Keratinocyte (primary cell): Measurements from ENCODE around the gene BHLHE23. TPM values are rescaled to one million over a fixed set of nuclear protein-coding genes. Genes with fewer than 3 reads are reported as not detected.

ENCODE experiments used
- DNase-seq: peaks from one replicate; pipeline ENCODE4 v3.0.0-alpha.2; 2011; ENCODE audit warnings: low read depth, missing footprints, low spot score
- FAIRE-seq: peaks from 2 replicates; lab custom pipeline; 2011; peaks lifted over from hg19 to GRCh38; lab: Jason Lieb, UNC
- H2AFZ ChIP-seq: 2 replicates; pipeline ENCODE4 v1.6.0; 2012; ENCODE audit warnings: low read length, control low read depth, inconsistent platforms; ENCODE audit not compliant: control insufficient read depth
- H3K27ac ChIP-seq: 2 replicates; pipeline ENCODE4 v1.5.1; 2011; ENCODE audit warnings: low read length; ENCODE audit not compliant: control insufficient read depth, insufficient read depth
- H3K27me3 ChIP-seq: 3 replicates; pipeline ENCODE4 v1.6.0; 2011; ENCODE audit warnings: low read length; ENCODE audit not compliant: control insufficient read depth, insufficient read depth; ENCODE audit errors: extremely low read depth
- H3K36me3 ChIP-seq, 2 experiments: 2 replicates in 1 of 2; 3 replicates in 1 of 2; pipeline ENCODE4 v1.5.1; 2011; ENCODE audit warnings: low read length in 2 of 2, mild to moderate bottlenecking in 1 of 2; ENCODE audit not compliant: control insufficient read depth in 2 of 2, insufficient read depth in 2 of 2; ENCODE audit errors: extremely low read depth in 1 of 2
- H3K4me1 ChIP-seq: 3 replicates; pipeline ENCODE4 v1.5.1; 2011; ENCODE audit warnings: low read length; ENCODE audit not compliant: control insufficient read depth, insufficient read depth; ENCODE audit errors: extremely low read depth
- H3K4me2 ChIP-seq: 3 replicates; pipeline ENCODE4 v1.6.0; 2011; ENCODE audit warnings: low read depth, low read length; ENCODE audit not compliant: control insufficient read depth, insufficient read depth; ENCODE audit errors: extremely low read depth
- H3K4me3 ChIP-seq, 3 experiments: fragments of 200-600 bp in 1 of 3; sonication (generic) in 1 of 3; 2 replicates in 2 of 3; 3 replicates in 1 of 3; pipeline ENCODE4 v1.5.1; 2011 to 2016; ENCODE audit warnings: low read length in 3 of 3, mild to moderate bottlenecking in 3 of 3, control low read depth in 2 of 3, inconsistent platforms in 1 of 3, low read depth in 1 of 3, mixed read lengths in 1 of 3, mixed run types in 1 of 3, moderate library complexity in 1 of 3; ENCODE audit not compliant: control insufficient read depth in 2 of 3, insufficient read depth in 2 of 3; ENCODE audit errors: extremely low read depth in 1 of 3
- H3K79me2 ChIP-seq: 2 replicates; pipeline ENCODE4 v1.6.0; 2012; ENCODE audit warnings: low read length; ENCODE audit not compliant: control insufficient read depth, insufficient read depth
- H3K9ac ChIP-seq: 3 replicates; pipeline ENCODE4 v1.6.0; 2011; ENCODE audit warnings: low read length; ENCODE audit not compliant: control insufficient read depth, insufficient read depth; ENCODE audit errors: extremely low read depth
- H3K9me1 ChIP-seq: 3 replicates; pipeline ENCODE4 v1.6.0; 2011; ENCODE audit warnings: low read length; ENCODE audit not compliant: control insufficient read depth, insufficient read depth; ENCODE audit errors: extremely low read depth
- H3K9me3 ChIP-seq: 2 replicates; pipeline ENCODE4 v1.5.1; 2012; ENCODE audit warnings: low read depth, low read length; ENCODE audit not compliant: control insufficient read depth
- H4K20me1 ChIP-seq: 3 replicates; pipeline ENCODE4 v1.6.0; 2011; ENCODE audit warnings: low read length; ENCODE audit not compliant: control insufficient read depth, insufficient read depth; ENCODE audit errors: extremely low read depth
- EZH2 ChIP-seq: IDR thresholded peaks from one replicate; pipeline ENCODE4 v1.6.1; 2012; ENCODE audit warnings: inconsistent platforms, mild to moderate bottlenecking, low read length, moderate library complexity
- dilution Hi-C: fragments of 300-500 bp; cut with MboI; formaldehyde crosslinking; loops from one replicate; pipeline ENCODE4 v1.7.0; 2020; ENCODE audit warnings: low sequenced_read_pairs; ENCODE audit not compliant: extremely low pct_ligation_motif_present
- polyA plus RNA-seq, 5 experiments: library from polyadenylated mRNA; depleted of rRNA in 3 of 5; stranded (reverse) in 3 of 5; stranded (forward) in 1 of 5; unstranded in 1 of 5; fragments of >200 nt; gene quantifications; 1 replicate in 1 of 5; 2 replicates in 3 of 5; 3 replicates in 1 of 5; pipeline versions ENCODE4 v1.2.1 to v1.2.3, GENCODE V29; 2011 to 2012; ENCODE audit warnings: missing spikeins in 2 of 5, low read depth in 1 of 5, low replicate concordance in 1 of 5
- TF ChIP-seq, protein P1 (sequence below), 3 experiments: IDR thresholded peaks in 1 of 3; conservative IDR thresholded peaks in 1 of 3; optimal IDR thresholded peaks in 1 of 3; 2 replicates in 2 of 3; 3 replicates in 1 of 3; pipeline versions ENCODE3 to v1.5.1; 2011; ENCODE audit warnings: low read length in 3 of 3, mild to moderate bottlenecking in 3 of 3, moderate library complexity in 2 of 3, control low read depth in 1 of 3, inconsistent platforms in 1 of 3; ENCODE audit not compliant: insufficient read depth in 2 of 3; ENCODE audit errors: extremely low read depth in 1 of 3

BHLHE23 gene
- polyA plus RNA-seq, 1 donor (not counting 4 experiments of a cell fraction or from before 2014, with no cell fraction given): not detected

DNA sequence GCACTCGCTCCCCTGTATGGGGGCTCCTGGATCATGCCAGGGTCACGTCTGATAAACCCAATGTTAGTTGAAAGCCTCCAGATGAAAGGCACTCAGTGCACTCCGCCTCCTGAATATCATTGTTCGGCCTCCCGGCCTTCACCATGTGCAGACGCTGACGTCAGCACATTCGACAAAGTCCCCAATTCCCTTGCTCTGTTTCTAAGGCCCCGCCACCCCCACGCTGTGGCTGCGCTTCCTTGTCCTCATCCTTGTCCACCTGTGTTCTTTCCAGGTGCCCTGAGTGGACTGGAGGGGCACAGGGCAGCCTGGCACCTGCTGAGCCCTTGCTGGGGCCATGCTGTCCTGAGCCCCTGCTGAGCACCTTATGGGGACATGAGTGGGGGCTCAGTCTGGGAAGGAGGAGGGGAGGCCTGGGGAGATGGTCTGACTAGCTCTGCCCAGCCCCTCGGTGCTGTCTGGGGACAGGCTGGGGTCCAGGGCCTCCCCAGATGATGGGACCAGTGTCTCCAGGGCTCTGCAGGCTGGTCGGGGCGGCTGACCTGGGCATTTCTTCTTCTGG, 9.8 kb upstream of the BHLHE23 start:
- TF ChIP-seq, protein P1, sequence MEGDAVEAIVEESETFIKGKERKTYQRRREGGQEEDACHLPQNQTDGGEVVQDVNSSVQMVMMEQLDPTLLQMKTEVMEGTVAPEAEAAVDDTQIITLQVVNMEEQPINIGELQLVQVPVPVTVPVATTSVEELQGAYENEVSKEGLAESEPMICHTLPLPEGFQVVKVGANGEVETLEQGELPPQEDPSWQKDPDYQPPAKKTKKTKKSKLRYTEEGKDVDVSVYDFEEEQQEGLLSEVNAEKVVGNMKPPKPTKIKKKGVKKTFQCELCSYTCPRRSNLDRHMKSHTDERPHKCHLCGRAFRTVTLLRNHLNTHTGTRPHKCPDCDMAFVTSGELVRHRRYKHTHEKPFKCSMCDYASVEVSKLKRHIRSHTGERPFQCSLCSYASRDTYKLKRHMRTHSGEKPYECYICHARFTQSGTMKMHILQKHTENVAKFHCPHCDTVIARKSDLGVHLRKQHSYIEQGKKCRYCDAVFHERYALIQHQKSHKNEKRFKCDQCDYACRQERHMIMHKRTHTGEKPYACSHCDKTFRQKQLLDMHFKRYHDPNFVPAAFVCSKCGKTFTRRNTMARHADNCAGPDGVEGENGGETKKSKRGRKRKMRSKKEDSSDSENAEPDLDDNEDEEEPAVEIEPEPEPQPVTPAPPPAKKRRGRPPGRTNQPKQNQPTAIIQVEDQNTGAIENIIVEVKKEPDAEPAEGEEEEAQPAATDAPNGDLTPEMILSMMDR (optimal IDR thresholded peaks at IDR 0.05 in 1 of 3, IDR thresholded peaks at IDR 0.05 in 1 of 3, conservative IDR thresholded peaks at IDR 0.05 in 1 of 3; ENCODE audit: extremely low read depth in 1 of 3, insufficient read depth in 2 of 3, low read length in 3 of 3): no peak
- no peak for TF ChIP-seq EZH2
- no peaks in the 10 kb centered on the region for H3K79me2 ChIP-seq
- H3K4me2 ChIP-seq: no peak overlapping the region
- H2AFZ ChIP-seq: no peak overlapping the region
- H3K27me3 ChIP-seq: peaks cover 49% of the 10 kb centered on the region
- H3K9me3 ChIP-seq: peaks cover 3% of the 10 kb centered on the region
- no peak overlapping the region for H3K9ac ChIP-seq
- H3K4me3 ChIP-seq: no peak overlapping the region
- H3K36me3 ChIP-seq: no peaks in the 10 kb centered on the region
- FAIRE-seq: no peak
- dilution Hi-C loops: no loop called here
- H3K9me1 ChIP-seq: no peaks in the 10 kb centered on the region
- H3K27ac ChIP-seq: no peak overlapping the region
- peaks cover 2% of the 10 kb centered on the region for H3K4me1 ChIP-seq
- DNase-seq: no peak
- H4K20me1 ChIP-seq: no peaks in the 10 kb centered on the region

DNA sequence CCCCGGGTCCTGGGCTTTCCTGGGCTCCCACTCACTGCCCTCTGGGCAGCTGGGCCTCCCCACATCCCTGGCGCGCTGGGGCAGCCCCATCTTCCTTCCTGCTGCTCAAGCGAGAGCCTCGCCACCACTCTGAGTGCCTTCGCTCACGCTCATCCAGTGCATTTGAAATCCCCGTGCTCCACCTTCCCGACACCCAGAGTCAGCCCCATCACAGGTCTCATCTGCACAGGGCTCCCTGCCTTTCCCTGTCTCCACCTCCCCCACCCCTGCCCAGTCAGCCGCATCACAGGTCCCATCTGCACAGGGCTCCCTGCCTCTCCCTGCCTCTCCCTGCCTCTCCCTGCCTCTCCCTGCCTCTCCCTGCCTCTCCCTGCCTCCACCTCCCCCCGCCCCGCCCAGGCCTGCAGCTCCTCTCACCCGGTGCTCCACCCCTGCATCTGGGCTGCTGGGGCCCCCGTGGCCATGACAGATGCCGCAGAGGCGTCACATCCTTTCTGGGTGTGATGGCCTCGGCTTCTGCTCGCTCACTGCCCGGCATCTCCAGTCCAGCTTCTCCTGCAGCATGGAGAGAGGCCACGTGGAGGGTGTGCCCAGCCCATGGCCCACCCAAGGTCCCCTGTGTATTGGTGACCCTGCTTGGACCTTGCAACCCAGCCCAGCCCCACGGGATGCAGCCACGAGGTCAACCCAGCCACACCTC, 9.0 kb upstream of the BHLHE23 start:
- FAIRE-seq (no peak), DNase-seq (no peak)
- dilution Hi-C loops: no loop called here
- H3K9me1 ChIP-seq: no peaks in the 10 kb centered on the region
- H2AFZ ChIP-seq: no peak overlapping the region
- H3K9ac ChIP-seq: no peak overlapping the region
- H3K27ac ChIP-seq: no peak overlapping the region
- TF ChIP-seq, protein P1 (optimal IDR thresholded peaks at IDR 0.05 in 1 of 3, IDR thresholded peaks at IDR 0.05 in 1 of 3, conservative IDR thresholded peaks at IDR 0.05 in 1 of 3; ENCODE audit: extremely low read depth in 1 of 3, insufficient read depth in 2 of 3, low read length in 3 of 3): no peak
- no peak for TF ChIP-seq EZH2
- no peaks in the 10 kb centered on the region for H3K36me3 ChIP-seq
- H4K20me1 ChIP-seq: no peaks in the 10 kb centered on the region
- peaks cover 52% of the 10 kb centered on the region for H3K27me3 ChIP-seq
- H3K4me2 ChIP-seq: no peak overlapping the region
- H3K4me1 ChIP-seq: peaks cover 2% of the 10 kb centered on the region
- no peaks in the 10 kb centered on the region for H3K79me2 ChIP-seq
- H3K9me3 ChIP-seq: peaks cover 3% of the 10 kb centered on the region
- no peak overlapping the region for H3K4me3 ChIP-seq
